Peyer's patch (tissue), 4 donors: ENCODE measurements around the gene NXT1.

ENCODE experiments used
- CTCF ChIP-seq, 6 experiments: fragments of 450-650 bp in 4 of 6; fragments of 200-600 bp in 2 of 6; sonication (generic) in 1 of 6; IDR thresholded peaks; one replicate each; pipeline ENCODE4 v1.5.1; 2017 to 2019; ENCODE audit warnings: antibody characterized with exemption in 6 of 6, mild to moderate bottlenecking in 3 of 6, moderate library complexity in 1 of 6
- POLR2A ChIP-seq, 2 donors: fragments of 450-650 bp; IDR thresholded peaks; one replicate each; pipeline ENCODE4 v1.5.1; 2017; ENCODE audit warnings: antibody characterized with exemption in 2 of 2, mild to moderate bottlenecking in 2 of 2, moderate library complexity in 2 of 2

- TF ChIP-seq CTCF (IDR thresholded peaks at IDR 0.05) (no peak), POLR2A (IDR thresholded peaks at IDR 0.05) (no peak)
These were observed 22.8 kb upstream of the NXT1 start for GRCh38 chr20:23327617-23328333.
